Measurements from ENCODE around the gene FOXP1. TPM values are rescaled to one million over a fixed set of nuclear protein-coding genes. Genes with fewer than 3 reads are reported as not detected.
A peak's percentile ranks its signal among the peaks of the same experiment; 100 is the strongest.

Gene FOXP1
- total and polyA plus RNA-seq, 9 of the 15 experiments (the other 6 are each of a cell fraction or from before 2014, with no cell fraction given): 7.7 to 34.5 (median 13.7) TPM

- WGBS (ENCODE audit: insufficient coverage, low coverage, missing lambda C conversion rate): 36% methylated on average over 1 of the region's 1 CpG
- Histone ChIP-seq H3K27me3 (ENCODE audit: control insufficient read depth in 2 of 2, insufficient read depth in 2 of 2, low read length in 2 of 2) (no peaks in the 10 kb centered on the region), H3K27ac (ENCODE audit: extremely low read depth, low read depth, low read length) (no peak overlapping the region), H3K4me3 (no peak overlapping the region), H4K20me1 (replicated peaks; ENCODE audit: control insufficient read depth, insufficient read depth, low read length) (no peaks in the 10 kb centered on the region), H3K79me2 (ENCODE audit: control insufficient read depth, insufficient read depth, low read length) (no peaks in the 10 kb centered on the region), H3K4me1 (replicated peaks in 1 of 2; ENCODE audit: control insufficient read depth in 2 of 2, insufficient read depth in 2 of 2, low read length in 2 of 2) (no peaks in the 10 kb centered on the region), H2AFZ (ENCODE audit: low read depth, low read length) (no peak overlapping the region), H3K9me3 (replicated peaks; ENCODE audit: control insufficient read depth, insufficient read depth, low read depth, low read length) (no peaks in the 10 kb centered on the region), H3K4me2 (ENCODE audit: insufficient read depth, low read length) (no peak overlapping the region), H3K9me1 (ENCODE audit: control insufficient read depth, insufficient read depth, low read length) (no peaks in the 10 kb centered on the region), H3K9ac (ENCODE audit: insufficient read depth in 1 of 2, low read depth in 2 of 2, low read length in 2 of 2) (no peak overlapping the region), H3K36me3 (ENCODE audit: control insufficient read depth, insufficient read depth, low read length) (no peaks in the 10 kb centered on the region)
- in situ Hi-C loops (cut with MboI) (no loop called here), intact Hi-C loops (cut with micrococcal nuclease) (no loop called here)
- DNase-seq (ENCODE audit: extremely low read depth in 1 of 4, low spot score in 3 of 4) (no peak), ATAC-seq (no peak), FAIRE-seq (no peak)
- BruUV-seq (replicated peaks): no TSS peak
- ChIA-PET POLR2A (no interaction called here), CTCF (ENCODE audit: low intra/inter-chr PET ratio) (no interaction called here)
- TF ChIP-seq C11orf30 (IDR thresholded peaks at IDR 0.05; ENCODE audit: low read depth): peak; percentile 68
- peak; percentile 80 for TF ChIP-seq ZNF316 (IDR thresholded peaks at IDR 0.05)
- TF ChIP-seq PRMT5 (CRISPR knock-in tag; IDR thresholded peaks at IDR 0.05): no peak
- TF ChIP-seq MAFG (tag; conservative IDR thresholded peaks at IDR 0.05): peak; percentile 55; the same call in 1 of the 2 replicates
- TF ChIP-seq MAFK (IDR thresholded peaks at IDR 0.05; ENCODE audit: low read length): 0 out of 2 replicates have a peak, but pooled peaks have one; percentile 30
- TF ChIP-seq CBFB (CRISPR knock-in tag; IDR thresholded peaks at IDR 0.05): no peak
- peak; percentile 57; the same call in 1 of the 2 replicates for TF ChIP-seq MAFF (IDR thresholded peaks at IDR 0.05; ENCODE audit: low read length)
Measured at GRCh38 chr3:71309886-71310285, 273.6 kb downstream of the FOXP1 start.

DNA sequence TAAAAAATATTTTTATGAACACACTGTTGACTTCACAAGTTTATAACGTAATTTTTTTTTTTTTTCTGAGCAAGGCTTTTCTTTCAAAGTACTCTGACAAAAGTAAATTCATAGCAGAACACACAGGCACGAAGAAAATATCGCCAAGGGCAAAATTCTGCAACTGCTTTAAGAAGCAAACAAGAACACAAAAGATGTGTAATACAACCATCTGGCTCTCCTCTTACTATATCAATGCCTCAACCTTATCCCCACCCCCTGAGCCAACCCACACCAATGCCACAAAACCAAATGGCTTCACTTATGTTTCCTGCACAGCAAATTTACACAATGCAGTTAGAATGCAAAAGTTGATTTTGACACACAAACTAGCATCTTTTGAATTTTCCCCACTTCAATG lies 274.2 kb downstream of the FOXP1 start:
- Histone ChIP-seq H3K9me3 (replicated peaks; ENCODE audit: control insufficient read depth, insufficient read depth, low read depth, low read length) (no peaks in the 10 kb centered on the region), H4K20me1 (replicated peaks; ENCODE audit: control insufficient read depth, insufficient read depth, low read length) (no peaks in the 10 kb centered on the region), H3K27me3 (ENCODE audit: control insufficient read depth in 2 of 2, insufficient read depth in 2 of 2, low read length in 2 of 2) (no peaks in the 10 kb centered on the region), H3K9ac (ENCODE audit: insufficient read depth in 1 of 2, low read depth in 2 of 2, low read length in 2 of 2) (no peak overlapping the region), H3K36me3 (ENCODE audit: control insufficient read depth, insufficient read depth, low read length) (no peaks in the 10 kb centered on the region), H3K4me3 (no peak overlapping the region), H3K9me1 (ENCODE audit: control insufficient read depth, insufficient read depth, low read length) (no peaks in the 10 kb centered on the region), H3K4me2 (ENCODE audit: insufficient read depth, low read length) (no peak overlapping the region), H2AFZ (ENCODE audit: low read depth, low read length) (no peak overlapping the region), H3K4me1 (replicated peaks in 1 of 2; ENCODE audit: control insufficient read depth in 2 of 2, insufficient read depth in 2 of 2, low read length in 2 of 2) (no peaks in the 10 kb centered on the region), H3K79me2 (ENCODE audit: control insufficient read depth, insufficient read depth, low read length) (no peaks in the 10 kb centered on the region), H3K27ac (ENCODE audit: extremely low read depth, low read depth, low read length) (no peak overlapping the region)
- WGBS (ENCODE audit: insufficient coverage, low coverage, missing lambda C conversion rate): 88% methylated on average over 3 of the region's 3 CpGs
- FAIRE-seq: no peak
- in situ Hi-C loops (cut with MboI) (no loop called here), intact Hi-C loops (cut with micrococcal nuclease) (no loop called here)
- no peak for DNase-seq (ENCODE audit: extremely low read depth in 1 of 4, low spot score in 3 of 4)
- CTCF ChIA-PET (ENCODE audit: low intra/inter-chr PET ratio): no interaction called here
- no TSS peak for BruUV-seq (replicated peaks)
- no peak for ATAC-seq
- POLR2A ChIA-PET: no interaction called here
- TF ChIP-seq HMG20A (CRISPR knock-in tag; conservative IDR thresholded peaks at IDR 0.05) (no peak), BDP1 (IDR thresholded peaks at IDR 0.05; ENCODE audit: insufficient read depth, insufficient read length) (no peak), FOXA1 (IDR thresholded peaks at IDR 0.05; ENCODE audit: borderline replicate concordance) (no peak), GMEB1 (CRISPR knock-in tag; IDR thresholded peaks at IDR 0.05) (no peak), E4F1 (CRISPR knock-in tag; IDR thresholded peaks at IDR 0.05; ENCODE audit: borderline replicate concordance) (no peak), ESRRB (CRISPR knock-in tag; IDR thresholded peaks at IDR 0.05; ENCODE audit: borderline replicate concordance) (no peak)
